ENCODE data around the gene APBB1IP. TPM values are rescaled to one million over a fixed set of nuclear protein-coding genes. Genes with fewer than 3 reads are reported as not detected.
"Not testable (repeated sequence)": the region's sequence is repeated elsewhere in the genome, so short reads cannot be mapped to it uniquely, and the experiment has no call there.

Gene APBB1IP
- total RNA-seq, 6 experiments from 2014 or later, result 30.7 to 37.6 (median 35.5) TPM

DNA sequence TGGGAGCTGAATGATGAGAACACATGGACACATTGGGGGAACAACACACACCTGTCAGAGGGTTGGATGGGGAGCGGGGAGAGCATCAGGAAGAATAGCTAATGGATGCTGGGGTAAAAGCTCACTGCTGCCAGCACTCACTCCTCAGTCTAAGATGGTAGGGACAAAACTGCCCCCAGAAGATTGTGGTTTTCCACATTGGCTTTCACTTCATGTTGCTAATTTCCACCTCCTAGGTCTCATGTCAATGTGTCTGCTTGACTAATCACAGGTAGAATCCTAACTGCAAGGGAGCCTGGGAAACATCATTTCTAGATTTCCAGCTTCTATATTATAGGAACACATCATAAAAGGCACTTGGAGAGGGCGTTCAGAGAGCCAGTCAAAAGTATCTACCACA is 22.6 kb downstream of the APBB1IP start:
- no peak for DNase-seq
- no peaks in the 10 kb centered on the region; the same call in 1 of the 2 replicates for H3K27me3 Mint-ChIP-seq (ENCODE audit: insufficient read depth)
- no peak overlapping the region for H3K27ac Mint-ChIP-seq
- no peak for TF ChIP-seq CTCF (IDR thresholded peaks at IDR 0.05)
- peaks cover 30% of the 10 kb centered on the region for H3K36me3 Mint-ChIP-seq (ENCODE audit: low read depth)
- H3K4me1 Mint-ChIP-seq (ENCODE audit: low read depth), result peaks cover 44% of the 10 kb centered on the region
- no peaks in the 10 kb centered on the region for H3K9me3 Mint-ChIP-seq
- no peak overlapping the region for H3K4me3 Mint-ChIP-seq

GRCh38 chr10:26463986-26464385 is 25.8 kb downstream of the APBB1IP start:
- H3K4me3 Mint-ChIP-seq, result no peak overlapping the region
- no peaks in the 10 kb centered on the region for H3K27me3 Mint-ChIP-seq (ENCODE audit: insufficient read depth)
- peak overlapping the region; percentile 60 for H3K27ac Mint-ChIP-seq
- no peak for TF ChIP-seq CTCF (IDR thresholded peaks at IDR 0.05)
- no peaks in the 10 kb centered on the region for H3K9me3 Mint-ChIP-seq
- peaks cover 39% of the 10 kb centered on the region for H3K4me1 Mint-ChIP-seq (ENCODE audit: low read depth)
- DNase-seq, result no peak
- peaks cover 25% of the 10 kb centered on the region for H3K36me3 Mint-ChIP-seq (ENCODE audit: low read depth)

- TF ChIP-seq CTCF (IDR thresholded peaks at IDR 0.05), result no peak
- Mint-ChIP-seq H3K4me1 (ENCODE audit: low read depth) (peaks cover 46% of the 10 kb centered on the region), H3K4me3 (no peak overlapping the region), H3K9me3 (no peaks in the 10 kb centered on the region), H3K27ac (no peak overlapping the region), H3K27me3 (ENCODE audit: insufficient read depth) (no peaks in the 10 kb centered on the region), H3K36me3 (ENCODE audit: low read depth) (peaks cover 28% of the 10 kb centered on the region)
- DNase-seq, result no peak
Measured at GRCh38 chr10:26464632-26465280, 26.6 kb downstream of the APBB1IP start.

- not testable (repeated sequence) for H3K27ac Mint-ChIP-seq; H3K9me3 Mint-ChIP-seq; DNase-seq; H3K27me3 Mint-ChIP-seq (ENCODE audit: insufficient read depth); H3K4me3 Mint-ChIP-seq
- peaks cover 25% of the 10 kb centered on the region for H3K36me3 Mint-ChIP-seq (ENCODE audit: low read depth)
- peaks cover 59% of the 10 kb centered on the region for H3K4me1 Mint-ChIP-seq (ENCODE audit: low read depth)
Measured at GRCh38 chr10:26466531-26466930, 28.4 kb downstream of the APBB1IP start.

GRCh38 chr10:26467639-26468038 is 29.5 kb downstream of the APBB1IP start:
- Mint-ChIP-seq H3K4me1 (ENCODE audit: low read depth) (peaks cover 67% of the 10 kb centered on the region), H3K27me3 (ENCODE audit: insufficient read depth) (no peaks in the 10 kb centered on the region; the same call in 1 of the 2 replicates), H3K36me3 (ENCODE audit: low read depth) (peaks cover 32% of the 10 kb centered on the region), H3K27ac (peak overlapping the region; percentile 82), H3K9me3 (no peaks in the 10 kb centered on the region), H3K4me3 (no peak overlapping the region)
- no peak for DNase-seq
- TF ChIP-seq CTCF (IDR thresholded peaks at IDR 0.05), result no peak

DNA sequence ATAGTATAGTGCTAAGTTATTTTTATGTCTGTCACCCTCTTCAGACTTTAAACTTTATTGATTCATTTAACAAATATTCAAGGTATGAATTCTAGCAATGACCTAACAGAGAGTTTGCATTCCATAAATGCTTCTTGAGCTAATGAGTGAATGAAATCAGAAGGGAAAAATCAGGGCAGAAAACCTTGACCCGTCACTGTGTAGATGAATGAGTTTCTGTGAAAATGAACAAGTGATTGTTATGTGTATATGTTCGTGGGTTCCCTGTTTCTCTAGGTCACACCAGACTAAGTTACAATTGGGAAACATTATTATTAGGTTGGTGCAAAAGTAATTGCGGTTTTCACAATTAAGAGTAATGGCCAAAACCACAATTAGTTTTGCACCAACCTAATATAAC is 30.1 kb downstream of the APBB1IP start:
- H3K27ac Mint-ChIP-seq, result peak overlapping the region; percentile 82
- H3K36me3 Mint-ChIP-seq (ENCODE audit: low read depth), result peaks cover 27% of the 10 kb centered on the region
- no peaks in the 10 kb centered on the region; the same call in 1 of the 2 replicates for H3K27me3 Mint-ChIP-seq (ENCODE audit: insufficient read depth)
- no peak for TF ChIP-seq CTCF (IDR thresholded peaks at IDR 0.05)
- H3K4me3 Mint-ChIP-seq, result peak overlapping the region; percentile 49; the same call in 1 of the 2 replicates
- H3K4me1 Mint-ChIP-seq (ENCODE audit: low read depth), result peaks cover 62% of the 10 kb centered on the region
- H3K9me3 Mint-ChIP-seq, result no peaks in the 10 kb centered on the region
- DNase-seq, result peak; percentile 22
